ENCODE results near the gene KANSL1.

Gene KANSL1

DNA sequence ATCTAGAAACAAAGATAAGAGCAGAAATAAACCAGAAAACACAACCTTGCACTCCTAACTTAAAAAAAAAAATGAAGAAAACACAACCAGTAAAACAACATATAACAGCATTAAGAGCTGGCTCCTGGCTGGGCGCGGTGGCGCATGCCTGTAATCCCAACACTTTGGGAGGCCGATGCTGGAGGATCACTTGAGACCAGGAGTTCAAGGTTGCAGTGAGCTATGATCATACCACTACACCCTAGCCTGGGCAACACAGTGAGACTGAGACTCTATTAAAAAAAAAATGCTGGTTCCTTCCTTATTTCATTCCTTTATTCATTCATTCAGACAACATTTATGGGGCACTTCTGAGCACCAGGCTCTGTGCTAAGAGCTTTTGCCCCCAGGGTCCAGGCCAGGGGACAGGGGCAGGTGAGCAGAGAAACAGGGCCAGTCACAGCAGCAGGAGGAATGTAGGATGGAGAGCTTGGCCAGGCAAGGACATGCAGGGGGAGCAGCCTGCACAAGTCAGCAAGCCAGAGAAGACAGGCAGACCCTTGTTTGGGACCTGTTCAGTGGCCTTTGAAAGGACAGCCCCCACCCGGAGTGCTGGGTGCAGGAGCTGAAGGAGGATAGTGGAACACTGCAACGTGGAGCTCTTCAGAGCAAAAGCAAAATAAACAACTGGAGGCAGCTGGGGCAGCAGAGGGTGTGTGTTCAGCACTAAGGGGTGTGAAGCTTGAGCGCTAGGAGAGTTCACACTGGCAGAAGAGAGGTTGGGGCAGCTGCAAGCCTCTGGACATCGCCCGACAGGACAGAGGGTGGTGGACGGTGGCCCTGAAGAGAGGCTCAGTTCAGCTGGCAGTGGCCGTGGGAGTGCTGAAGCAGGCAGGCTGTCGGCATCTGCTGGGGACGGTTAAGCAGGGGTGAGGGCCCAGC lies 191.6 kb downstream of the KANSL1 start:
- DNase-seq, result peak in 5 of 58 donors; percentile 29 to 46 (median 36)

DNA sequence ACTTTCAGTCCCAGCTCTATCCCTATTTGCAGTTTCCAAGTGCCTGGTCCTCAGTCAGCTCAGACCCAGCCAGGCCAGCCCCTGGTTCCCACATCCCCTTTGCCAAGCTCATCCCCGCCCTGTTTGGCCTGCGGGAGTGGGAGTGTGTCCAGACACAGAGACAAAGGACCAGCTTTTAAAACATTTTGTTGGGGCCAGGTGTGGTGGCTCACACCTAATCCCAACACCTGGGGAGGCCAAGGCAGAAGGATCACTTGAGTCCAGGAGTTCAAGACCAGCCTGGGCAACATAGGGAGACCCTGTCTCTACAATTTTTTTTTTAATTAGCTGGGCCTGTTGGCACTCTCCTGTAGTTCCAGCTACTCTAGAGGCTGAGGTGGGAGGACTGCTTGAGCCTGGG lies 192.5 kb downstream of the KANSL1 start:
- DNase-seq, result peak in 1 of 58 donors; percentile 15

DNA sequence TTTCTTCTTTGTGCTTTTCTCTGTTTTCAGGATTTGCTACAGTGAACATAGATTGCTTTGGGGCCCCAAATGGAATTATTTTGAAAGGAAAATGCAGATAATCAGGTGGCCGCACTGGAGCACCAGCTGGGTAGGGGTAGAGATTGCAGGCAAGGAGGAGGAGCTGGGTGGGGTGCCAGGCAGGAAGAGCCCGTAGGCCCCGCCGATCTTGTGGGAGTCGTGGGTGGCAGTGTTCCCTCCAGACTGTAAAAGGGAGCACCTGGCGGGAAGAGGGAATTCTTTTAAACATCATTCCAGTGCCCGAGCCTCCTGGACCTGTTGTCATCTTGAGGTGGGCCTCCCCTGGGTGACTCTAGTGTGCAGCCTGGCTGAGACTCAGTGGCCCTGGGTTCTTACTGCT lies 192.9 kb downstream of the KANSL1 start:
- peak in 1 of 58 donors; percentile 18 for DNase-seq

DNA sequence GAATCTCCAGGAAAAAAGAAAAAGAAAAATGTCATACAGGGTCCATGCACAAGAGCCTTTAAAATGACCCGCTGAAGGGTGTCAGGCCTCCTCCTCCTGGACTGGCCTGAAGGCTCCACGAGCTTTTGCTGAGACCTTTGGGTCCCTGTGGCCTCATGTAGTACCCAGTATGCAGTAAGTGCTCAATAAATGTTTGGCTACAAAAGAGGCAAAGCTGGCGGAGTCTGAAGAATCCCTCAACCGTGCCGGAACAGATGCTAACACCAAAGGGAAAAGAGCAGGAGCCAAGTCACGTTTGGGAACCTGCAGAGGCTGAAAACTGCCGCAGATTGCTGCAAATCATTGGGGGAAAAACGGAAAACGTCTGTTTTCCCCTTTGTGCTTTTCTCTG lies 193.3 kb downstream of the KANSL1 start:
- no peak for DNase-seq

DNA sequence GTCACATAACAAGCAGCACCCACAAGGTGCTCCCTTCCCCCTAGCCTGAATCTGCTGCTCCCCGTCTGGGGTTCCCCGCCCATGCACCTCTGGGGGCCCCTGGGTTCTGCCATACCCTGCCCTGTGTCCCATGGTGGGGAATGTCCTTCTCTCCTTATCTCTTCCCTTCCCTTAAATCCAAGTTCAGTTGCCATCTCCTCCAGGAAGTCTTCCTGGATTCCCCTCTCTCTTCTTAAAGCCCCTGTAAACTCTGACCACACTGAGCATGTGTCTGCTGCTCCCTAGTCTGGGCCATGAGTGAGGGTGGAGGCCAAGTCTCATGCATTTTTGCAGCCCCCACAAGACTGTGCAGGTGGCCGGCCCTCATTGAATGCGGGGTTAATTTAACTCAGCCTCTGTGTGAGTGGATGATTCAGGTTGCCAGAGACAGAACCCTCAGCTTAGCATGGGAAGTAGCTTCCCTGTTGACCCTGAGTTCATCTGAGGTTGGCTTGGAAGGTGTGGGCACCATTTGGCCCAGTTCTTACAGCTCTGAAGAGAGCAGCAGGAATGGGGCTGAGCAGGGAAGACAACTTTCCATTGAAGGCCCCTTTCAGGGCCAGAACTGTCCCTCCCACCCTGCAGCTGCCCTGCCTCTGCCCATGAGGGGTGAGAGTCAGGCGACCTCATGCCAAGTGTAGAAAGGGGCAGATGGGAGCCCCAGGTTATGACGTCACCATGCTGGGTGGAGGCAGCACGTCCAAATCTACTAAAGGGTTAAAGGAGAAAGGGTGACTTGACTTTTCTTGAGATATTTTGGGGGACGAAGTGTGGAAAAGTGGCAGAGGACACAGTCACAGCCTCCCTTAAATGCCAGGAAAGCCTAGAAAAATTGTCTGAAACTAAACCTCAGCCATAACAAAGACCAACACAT lies 194.0 kb downstream of the KANSL1 start, which contains the start of gene STH:
Gene STH (plus strand): TSS at position 264 of the 913 bp plus-strand sequence. CDS start 30 bp downstream, at position 294.
- DNase-seq, result no peak

DNA sequence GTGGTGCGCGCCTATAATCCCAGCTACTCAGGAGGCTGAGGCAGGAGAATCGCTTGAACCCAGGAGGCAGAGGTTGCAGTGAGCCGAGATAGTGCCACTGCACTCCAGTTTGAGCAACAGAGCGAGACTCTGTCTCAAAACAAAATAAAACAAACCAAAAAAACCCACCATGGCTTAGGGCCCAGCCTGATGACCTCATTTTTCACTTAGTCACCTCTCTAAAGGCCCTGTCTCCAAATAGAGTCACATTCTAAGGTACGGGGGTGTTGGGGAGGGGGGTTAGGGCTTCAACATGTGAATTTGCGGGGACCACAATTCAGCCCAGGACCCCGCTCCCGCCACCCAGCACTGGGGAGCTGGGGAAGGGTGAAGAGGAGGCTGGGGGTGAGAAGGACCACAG lies 195.6 kb downstream of the KANSL1 start:
- no peak for DNase-seq

DNA sequence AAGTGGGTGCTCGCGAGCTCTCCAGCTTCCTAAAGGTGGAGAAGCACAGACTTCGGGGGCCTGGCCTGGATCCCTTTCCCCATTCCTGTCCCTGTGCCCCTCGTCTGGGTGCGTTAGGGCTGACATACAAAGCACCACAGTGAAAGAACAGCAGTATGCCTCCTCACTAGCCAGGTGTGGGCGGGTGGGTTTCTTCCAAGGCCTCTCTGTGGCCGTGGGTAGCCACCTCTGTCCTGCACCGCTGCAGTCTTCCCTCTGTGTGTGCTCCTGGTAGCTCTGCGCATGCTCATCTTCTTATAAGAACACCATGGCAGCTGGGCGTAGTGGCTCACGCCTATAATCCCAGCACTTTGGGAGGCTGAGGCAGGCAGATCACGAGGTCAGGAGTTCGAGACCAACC lies 196.1 kb downstream of the KANSL1 start:
- DNase-seq, result no peak

DNA sequence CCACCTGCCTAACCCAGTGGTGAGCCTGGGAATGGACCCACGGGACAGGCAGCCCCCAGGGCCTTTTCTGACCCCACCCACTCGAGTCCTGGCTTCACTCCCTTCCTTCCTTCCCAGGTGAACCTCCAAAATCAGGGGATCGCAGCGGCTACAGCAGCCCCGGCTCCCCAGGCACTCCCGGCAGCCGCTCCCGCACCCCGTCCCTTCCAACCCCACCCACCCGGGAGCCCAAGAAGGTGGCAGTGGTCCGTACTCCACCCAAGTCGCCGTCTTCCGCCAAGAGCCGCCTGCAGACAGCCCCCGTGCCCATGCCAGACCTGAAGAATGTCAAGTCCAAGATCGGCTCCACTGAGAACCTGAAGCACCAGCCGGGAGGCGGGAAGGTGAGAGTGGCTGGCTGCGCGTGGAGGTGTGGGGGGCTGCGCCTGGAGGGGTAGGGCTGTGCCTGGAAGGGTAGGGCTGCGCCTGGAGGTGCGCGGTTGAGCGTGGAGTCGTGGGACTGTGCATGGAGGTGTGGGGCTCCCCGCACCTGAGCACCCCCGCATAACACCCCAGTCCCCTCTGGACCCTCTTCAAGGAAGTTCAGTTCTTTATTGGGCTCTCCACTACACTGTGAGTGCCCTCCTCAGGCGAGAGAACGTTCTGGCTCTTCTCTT lies 196.8 kb downstream of the KANSL1 start:
- DNase-seq, result no peak

DNA sequence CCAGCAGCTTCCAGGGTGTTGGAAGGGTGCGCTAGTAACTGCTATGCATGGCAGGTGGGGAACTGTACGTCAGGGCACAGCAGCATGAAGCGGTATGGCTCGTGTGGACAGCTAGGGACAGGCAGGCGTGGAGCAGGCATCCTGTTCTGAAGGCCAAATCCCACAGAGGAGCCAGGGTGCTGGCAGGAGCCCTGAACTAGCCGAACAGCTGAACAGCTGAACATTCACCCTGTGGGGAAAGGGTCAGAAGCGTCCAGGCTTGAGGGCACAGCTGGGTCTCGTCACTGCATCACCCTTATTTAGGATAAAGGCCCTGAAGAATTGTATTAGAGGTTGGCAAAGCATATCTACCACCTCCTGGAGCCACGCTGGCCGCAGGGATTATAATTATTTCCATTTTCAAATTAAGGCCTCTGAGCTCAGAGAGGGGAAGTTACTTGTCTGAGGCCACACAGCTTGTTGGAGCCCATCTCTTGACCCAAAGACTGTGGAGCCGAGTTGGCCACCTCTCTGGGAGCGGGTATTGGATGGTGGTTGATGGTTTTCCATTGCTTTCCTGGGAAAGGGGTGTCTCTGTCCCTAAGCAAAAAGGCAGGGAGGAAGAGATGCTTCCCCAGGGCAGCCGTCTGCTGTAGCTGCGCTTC lies 197.5 kb downstream of the KANSL1 start:
- no peak for DNase-seq

DNA sequence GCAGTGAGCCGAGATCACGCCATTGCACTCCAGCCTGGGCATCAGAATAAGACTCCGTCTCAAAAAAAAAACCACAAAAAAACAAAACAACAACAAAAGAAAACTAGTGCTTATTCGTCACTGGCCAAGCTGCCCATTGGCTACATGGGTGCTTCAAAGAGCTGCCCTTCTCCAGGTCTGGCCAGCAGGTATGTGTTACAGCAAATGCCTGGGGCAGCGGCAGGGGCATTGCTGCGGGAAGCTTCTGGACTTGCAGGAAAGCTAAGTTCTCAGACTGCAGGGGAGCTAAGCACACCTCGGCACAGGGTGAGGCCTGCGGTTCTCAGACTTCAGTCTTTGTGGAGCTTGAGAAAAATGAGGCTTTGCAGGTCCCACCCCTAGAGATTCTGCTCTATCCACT lies 198.2 kb downstream of the KANSL1 start:
- no peak for DNase-seq

DNA sequence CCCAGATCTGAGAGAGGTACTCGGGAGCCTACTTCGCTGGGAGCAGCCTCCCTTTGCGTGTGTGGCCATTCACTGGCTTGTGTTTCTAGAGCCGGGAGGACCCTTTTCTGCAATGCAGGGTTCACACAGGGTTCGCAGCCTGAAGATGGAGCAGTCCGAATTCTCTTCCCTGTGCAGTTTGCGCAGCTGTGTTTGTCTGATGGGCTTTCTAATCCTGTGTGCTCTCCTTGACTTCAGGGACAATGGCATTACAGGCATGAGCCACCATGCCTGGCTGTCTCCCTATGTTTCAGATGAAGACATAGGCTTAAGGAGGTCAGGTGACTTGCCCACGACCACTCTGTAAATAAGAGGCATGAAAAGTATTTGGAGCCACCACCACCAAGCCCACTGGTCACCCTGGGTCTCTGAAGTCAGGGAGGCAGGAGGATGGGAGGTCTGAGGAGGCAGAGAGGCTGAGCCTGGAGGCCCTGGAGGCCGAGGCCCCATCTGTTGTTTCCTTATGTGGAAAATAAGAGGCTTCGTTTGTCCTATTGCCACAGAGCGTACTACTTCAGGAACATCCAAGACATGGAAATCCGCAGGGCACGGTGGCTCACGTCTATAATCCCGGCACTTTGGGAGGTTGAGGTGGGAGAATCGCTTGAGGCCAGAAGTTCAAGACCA lies 199.1 kb downstream of the KANSL1 start:
- DNase-seq, result no peak

DNA sequence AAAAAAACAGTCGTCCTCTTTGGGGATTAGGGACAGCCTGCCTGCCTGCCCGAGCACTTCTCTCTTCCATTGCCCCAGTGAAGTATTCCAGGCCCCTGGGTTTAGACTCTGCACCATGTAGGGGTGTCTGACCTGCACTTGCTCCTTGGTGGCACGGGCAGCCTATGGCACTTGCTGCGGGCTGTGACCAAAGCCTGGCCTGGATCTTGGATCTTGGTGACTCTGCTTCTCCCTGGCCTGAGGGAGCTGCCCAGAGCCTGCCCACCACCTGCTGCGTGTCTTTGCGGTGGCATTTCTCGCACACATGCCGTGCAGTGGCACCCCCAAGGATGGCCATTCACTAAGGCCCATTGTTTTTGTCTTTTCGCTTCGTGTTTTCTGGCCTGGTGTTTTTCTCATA lies 200.3 kb downstream of the KANSL1 start:
- DNase-seq, result no peak

DNA sequence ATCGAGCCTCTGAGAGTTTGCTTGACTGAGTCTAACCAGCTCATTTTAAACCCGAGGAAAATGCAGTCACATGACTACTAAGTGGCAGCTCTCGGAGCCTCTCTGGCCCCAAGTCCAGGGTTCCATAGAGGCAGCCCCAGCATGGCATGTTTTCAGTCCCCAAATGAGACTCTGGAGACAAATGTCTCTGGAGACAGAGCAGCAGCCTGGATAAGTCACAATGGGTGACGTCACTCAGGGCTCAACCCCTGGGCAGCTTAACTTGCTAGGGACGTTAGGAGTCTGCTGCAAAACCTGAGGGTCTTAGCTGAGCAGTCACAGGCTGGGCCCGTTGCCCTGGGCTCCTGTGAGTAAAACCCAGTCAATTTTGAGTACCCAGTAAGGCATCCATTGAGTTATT lies 201.1 kb downstream of the KANSL1 start:
- DNase-seq, result peak in 5 of 58 donors; percentile 13 to 38 (median 29)

DNA sequence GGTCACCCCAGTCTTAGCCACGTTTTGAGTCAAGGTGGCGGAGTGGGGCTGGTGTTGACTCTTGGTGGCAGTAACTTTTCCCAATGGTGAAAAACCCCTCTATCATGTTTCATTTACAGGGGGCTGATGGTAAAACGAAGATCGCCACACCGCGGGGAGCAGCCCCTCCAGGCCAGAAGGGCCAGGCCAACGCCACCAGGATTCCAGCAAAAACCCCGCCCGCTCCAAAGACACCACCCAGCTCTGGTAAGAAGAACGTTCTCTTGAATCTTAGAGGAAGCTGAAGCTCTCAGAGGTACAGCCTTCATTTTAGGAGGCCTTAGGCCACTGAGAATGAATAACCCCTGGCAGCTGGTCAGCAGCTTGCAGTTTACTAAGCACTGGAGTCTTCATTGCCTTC lies 201.9 kb downstream of the KANSL1 start:
- no peak for DNase-seq

DNA sequence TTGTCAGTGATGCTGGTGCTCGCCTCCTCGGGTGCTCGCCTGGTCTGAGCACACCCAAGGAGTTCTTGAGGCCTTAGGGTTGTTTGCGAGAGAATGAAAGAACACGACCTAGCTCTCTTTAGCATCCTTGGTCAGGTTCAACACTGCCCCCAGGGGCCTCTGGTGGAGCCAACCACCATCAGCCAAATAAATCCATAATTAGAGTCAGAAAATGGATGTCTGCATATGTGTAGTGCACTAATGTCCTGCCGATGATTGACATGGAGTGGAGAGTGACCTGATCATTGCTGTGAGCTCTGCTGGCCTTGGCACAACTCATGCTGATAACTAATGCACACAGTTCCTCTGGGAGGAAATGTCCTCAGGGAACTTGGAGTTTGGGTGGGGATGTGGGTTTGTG lies 202.3 kb downstream of the KANSL1 start:
- DNase-seq, result no peak

DNA sequence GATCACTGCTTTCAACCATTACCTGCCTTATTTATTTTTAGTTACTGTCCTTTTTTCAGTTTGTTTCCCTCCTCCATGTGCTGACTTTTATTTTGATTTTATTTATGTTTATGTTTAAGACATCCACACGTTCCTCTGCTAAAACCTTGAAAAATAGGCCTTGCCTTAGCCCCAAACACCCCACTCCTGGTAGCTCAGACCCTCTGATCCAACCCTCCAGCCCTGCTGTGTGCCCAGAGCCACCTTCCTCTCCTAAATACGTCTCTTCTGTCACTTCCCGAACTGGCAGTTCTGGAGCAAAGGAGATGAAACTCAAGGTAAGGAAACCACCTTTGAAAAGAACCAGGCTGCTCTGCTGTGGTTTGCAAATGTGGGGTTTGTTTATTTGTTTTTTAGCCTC lies 203.5 kb downstream of the KANSL1 start:
- DNase-seq, result no peak

DNA sequence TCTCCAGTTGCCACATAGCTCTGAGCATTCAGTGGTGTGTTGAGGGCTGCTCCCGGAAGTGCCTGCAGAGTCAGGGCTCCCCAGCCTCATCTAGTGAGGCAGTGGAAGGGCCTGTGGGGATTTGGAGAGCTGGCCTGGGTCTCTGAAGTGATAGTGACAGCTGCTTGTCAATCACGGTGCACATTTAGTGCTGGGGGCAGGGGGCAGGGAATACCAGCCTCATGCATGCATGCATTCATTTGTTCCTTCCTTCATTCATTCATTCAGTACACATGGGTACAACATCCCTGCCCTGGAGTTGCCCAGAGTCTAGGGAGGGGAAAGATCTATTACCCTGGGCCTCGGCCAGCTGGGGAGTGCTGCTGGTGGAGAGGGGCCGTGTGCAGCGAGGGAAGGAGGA lies 205.5 kb downstream of the KANSL1 start:
- no peak for DNase-seq

DNA sequence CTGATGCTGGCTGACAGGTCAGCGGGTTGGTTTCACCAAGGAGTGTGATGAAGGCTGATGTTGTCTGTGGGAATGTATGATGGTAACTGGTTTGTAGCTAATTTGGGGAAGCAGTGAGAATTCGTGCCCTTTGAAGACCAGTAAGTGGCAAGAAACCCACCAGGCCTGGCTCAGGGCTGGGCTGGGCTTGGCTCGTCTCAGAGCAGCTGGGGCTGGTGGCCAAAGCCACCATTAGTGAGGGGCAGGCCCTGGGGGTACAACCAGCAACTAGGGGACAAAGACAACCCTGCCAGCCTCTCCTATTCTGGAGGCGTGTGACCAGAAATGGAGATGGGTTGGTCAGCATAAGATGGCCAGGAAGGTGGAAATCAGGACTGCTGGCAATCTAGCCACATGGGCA lies 207.2 kb downstream of the KANSL1 start:
- no peak for DNase-seq

DNA sequence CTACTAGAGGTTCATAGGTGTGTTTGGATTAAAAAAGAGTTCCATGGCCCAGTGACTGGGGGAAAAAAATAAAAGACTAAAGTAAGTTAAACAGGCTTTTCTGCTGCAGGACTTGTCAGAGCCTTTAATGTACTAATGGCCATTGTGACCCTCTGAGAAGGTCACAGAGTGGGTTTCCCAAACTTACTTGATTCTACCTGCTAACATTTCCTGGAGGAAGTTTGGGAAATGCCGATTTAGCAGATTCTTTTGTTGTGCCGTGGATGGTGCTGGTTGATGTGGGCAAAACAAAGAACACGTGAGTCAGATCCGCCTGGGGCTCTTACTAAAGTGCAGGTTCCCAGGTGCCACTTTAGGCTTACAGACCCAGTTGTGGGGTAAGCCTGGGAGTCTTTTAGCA lies 207.8 kb downstream of the KANSL1 start:
- no peak for DNase-seq

DNA sequence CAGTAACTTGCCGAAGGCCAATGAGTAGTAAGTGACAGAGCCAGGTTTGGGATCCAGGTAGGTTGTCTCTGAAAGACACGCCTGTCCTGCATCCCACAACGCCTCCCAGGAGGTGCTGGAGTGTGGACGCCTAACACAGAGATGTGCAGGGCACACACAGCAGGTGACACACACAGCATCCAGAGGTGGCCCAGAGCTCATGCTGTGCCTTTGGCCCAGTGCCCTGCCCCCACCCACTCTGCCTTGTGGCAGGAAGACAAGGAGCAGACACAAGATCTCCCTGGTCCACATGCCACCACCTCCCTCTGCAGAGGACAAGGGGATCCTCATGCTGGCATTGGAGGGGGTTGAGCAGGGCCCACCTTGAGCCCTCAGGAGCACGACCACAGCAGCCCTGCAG lies 208.9 kb downstream of the KANSL1 start:
- no peak for DNase-seq

Measured in anterior cingulate cortex (tissue), 58 donors.